Stimulated activated CD4-positive, alpha-beta T cell treated with anti-CD3 and anti-CD28 coated beads, Interleukin-4, amount 100 ng/mL, for 4 hours (primary cell): ENCODE measurements around the gene LTB4R.
A peak's percentile ranks its signal among the peaks of the same experiment; 100 is the strongest.

ENCODE experiments used
- DNase-seq, 2 experiments: peaks; one replicate each; pipeline ENCODE4 v3.0.0-alpha.2; 2020

LTB4R gene, protein sequence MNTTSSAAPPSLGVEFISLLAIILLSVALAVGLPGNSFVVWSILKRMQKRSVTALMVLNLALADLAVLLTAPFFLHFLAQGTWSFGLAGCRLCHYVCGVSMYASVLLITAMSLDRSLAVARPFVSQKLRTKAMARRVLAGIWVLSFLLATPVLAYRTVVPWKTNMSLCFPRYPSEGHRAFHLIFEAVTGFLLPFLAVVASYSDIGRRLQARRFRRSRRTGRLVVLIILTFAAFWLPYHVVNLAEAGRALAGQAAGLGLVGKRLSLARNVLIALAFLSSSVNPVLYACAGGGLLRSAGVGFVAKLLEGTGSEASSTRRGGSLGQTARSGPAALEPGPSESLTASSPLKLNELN

DNA sequence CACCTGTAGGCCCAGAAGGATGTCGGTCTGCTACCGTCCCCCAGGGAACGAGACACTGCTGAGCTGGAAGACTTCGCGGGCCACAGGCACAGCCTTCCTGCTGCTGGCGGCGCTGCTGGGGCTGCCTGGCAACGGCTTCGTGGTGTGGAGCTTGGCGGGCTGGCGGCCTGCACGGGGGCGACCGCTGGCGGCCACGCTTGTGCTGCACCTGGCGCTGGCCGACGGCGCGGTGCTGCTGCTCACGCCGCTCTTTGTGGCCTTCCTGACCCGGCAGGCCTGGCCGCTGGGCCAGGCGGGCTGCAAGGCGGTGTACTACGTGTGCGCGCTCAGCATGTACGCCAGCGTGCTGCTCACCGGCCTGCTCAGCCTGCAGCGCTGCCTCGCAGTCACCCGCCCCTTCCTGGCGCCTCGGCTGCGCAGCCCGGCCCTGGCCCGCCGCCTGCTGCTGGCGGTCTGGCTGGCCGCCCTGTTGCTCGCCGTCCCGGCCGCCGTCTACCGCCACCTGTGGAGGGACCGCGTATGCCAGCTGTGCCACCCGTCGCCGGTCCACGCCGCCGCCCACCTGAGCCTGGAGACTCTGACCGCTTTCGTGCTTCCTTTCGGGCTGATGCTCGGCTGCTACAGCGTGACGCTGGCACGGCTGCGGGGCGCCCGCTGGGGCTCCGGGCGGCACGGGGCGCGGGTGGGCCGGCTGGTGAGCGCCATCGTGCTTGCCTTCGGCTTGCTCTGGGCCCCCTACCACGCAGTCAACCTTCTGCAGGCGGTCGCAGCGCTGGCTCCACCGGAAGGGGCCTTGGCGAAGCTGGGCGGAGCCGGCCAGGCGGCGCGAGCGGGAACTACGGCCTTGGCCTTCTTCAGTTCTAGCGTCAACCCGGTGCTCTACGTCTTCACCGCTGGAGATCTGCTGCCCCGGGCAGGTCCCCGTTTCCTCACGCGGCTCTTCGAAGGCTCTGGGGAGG, at the start of gene LTB4R:
TSS of gene LTB4R (plus strand) at position 857 of the 959 bp plus-strand sequence. CDS start 4,150 bp downstream, outside the sequence.
- peak; percentile 51 to 52 for DNase-seq

DNA sequence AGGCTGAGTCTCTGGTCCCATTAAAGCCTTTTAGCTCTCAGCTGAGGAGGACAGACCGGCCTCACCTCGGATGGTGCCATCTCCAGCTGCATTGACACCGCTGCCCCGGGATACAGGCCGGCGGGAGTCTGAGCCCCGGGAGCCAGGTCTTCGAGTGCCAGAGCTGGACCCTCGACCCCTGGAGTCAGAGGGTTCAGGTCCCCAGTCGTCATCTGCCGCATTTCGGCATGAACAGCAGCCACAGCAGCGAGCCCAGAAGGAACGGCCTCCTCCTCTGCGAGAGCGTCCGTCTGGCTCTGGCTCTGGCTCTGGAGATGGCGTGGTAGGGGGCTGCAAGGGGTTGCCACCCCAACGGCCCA, 49.4 kb upstream of the LTB4R start:
- no peak for DNase-seq

DNA sequence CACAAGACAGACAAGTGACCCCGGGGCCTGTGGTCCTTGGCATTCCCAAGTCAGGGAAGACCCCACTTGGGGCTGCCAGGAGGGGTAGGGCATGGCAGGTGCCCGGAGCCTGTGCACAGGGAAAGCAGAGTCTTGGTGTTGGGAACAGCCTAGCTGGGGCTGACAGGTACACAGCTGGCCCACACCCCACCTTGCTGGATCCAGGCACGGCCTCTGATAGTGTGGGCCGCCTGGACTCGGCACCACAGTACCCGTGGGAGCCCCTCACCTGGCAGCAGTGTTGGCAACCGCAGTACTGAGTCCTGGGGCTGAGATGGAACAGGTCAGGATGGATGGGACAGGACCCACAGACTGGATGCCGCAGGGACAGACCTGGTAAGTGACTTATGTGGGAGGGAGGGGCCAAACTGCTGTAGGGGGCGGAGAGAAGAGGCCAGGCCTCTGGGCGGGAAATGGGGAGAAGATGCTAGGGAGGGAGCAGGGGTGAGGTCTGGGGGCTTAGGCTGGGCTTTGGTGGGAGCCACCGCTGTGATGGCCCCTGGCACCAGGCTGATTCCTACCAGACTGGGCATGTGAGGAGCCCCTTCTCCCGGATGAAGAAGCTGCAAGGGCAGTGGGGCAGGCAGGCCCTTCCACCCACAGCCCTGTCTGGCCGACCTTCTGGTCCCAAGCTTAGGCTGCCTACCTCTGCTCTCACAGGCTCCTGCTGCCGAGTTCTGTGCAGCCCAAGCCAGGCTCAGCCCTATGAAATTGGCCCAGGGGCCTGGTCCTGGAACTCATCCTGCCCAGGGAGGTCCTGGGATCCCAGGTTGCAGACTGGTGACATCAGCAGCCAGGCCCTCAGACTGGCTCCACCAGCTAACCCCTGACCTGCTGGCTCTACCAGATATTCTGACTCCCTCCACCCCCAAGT, 48.2 kb upstream of the LTB4R start, which contains the start of gene TGM1:
TSS of gene TGM1 (minus strand) at position 357 of the 913 bp plus-strand sequence. CDS start 825 bp downstream, outside the sequence.
- DNase-seq, result no peak

DNA sequence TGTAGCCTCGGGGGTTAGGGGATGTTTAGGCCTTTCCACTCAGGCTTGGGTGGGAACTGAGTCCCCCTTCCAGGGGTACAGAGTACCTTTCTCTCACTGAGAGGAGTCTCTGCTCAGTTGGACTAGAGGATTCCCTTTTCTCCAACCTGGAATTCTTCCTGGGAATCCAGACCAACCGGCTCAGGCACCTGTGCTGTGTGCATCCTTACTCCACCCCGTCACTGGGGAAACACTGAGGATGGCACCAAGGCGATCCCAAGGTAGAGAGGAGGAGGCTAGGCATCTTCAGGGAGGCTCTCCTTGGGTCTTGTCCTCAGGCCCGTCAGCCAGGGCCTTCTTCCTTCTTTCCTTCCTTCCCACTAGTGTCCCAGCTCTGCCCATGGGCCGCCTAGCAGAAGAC, 47.5 kb upstream of the LTB4R start:
- DNase-seq, result no peak

DNA sequence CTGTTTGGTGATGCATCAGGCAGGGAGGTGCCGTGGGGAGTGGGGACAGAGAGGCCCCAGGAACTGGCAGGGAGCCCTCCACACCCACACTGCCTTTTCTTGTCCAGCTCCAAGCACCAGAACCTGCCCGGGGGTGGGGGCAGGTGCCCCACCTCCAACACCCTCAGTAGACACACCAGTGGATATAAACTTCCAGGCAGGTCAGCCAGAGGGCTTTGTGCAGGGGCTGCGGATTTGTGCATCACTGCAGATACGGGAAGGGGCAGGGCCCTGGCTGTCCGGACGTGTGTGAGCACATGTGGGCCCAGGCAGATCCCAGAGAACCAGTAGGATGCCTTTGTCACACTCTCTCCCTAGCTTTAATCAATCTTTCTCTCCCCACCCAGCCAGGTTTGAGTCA, 47.0 kb upstream of the LTB4R start:
- DNase-seq, result no peak

DNA sequence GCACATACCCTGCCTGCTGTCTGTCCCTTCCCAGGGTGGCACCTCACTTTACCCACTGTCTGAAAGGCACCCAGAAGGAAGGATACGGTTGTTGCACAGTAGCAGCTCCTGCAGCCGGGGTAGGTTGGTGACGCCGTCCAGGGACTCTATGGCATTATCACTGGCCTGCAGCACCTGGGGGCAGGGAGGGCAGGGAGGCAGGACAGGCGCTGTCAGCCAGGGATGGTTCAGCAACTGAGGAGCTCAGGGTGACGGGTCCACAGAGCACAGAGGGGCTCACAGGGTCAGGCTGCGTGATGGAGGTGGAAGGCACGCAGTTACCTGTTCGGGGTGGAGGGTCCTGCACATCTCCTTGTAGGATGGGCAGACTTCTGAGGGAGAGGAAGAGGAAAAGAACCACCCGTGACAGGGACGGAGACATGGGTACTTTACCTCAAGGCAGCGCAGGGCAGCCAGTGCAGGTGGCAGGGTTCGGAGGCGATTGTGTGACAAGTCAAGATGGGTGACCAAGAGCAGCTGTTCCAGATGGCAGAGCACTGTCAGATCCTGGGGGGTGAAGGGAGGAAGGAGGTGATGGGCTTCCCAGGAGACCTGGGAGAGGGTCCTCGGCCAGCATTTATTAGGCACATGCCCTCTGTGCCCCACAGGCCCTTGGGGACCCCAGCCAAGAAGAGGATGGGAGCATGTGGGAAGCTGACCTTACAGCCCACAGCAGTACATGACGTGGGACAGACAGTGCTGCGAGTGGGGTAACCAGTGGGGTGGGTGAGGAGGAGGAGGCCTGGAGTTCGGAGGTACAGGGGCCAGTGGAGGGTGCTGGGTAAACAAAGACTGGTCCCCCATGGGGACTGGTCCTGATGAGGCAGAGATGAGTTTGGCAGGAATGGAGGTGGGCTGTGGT, 44.7 kb upstream of the LTB4R start:
- no peak for DNase-seq

DNA sequence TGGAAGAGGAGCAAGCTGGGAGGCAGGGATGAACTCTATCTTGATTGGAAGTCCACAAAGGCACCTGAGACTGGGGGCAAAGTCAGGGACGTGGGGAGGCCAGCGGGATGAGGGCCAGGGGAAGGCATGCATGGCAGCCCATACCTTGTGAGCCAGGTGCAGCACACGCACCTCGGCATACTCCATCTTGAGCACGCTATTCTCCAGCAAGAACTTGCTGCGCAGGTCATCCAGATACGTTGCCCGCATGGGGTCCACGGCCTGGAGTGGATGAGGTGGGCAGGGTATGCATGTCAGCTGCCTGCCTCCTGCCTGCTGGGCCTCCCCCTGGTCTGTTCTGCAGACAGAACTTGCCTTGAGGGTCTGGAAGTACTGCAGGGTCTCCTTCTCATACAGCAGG, 43.8 kb upstream of the LTB4R start:
- no peak for DNase-seq

DNA sequence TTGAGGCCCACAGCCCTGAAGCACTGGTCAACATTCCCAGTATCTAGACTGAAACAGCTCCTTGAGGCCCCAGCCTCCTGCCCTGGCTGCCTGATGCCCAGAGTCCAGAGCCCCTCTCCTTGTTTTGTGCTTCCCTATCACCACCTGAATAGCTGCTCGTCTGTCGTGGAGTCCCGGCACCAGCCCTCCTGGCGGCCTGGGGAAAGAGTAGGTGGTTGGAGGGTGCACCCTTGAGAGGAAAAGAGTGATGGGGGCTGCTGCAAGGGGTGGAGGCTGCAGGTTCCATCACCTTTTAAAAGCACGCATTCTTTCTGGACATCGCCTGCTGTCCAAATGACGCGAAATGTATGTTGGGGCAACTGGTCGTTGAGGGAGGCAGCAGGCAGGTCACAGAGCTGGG, 43.1 kb upstream of the LTB4R start:
- no peak for DNase-seq

DNA sequence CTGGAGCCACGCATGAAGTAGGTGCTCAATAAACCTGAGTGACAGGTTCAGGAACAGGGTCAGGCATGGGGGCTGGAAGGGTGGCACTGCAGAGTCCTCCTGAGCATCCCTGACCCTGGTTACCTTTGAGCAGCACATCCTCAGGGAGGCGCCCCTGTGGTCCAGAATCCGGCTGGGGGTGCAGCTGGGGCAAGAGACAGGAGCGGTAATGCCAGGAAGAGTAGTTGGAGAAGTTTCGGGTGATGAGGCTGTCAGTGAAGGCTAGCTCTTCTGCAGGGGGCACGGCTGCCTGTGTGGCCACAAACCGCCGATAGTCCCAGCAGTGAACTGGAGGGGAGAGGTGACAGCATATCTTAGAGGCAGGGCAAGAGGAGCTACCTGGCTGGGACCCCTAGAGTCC, 41.9 kb upstream of the LTB4R start:
- no peak for DNase-seq

DNA sequence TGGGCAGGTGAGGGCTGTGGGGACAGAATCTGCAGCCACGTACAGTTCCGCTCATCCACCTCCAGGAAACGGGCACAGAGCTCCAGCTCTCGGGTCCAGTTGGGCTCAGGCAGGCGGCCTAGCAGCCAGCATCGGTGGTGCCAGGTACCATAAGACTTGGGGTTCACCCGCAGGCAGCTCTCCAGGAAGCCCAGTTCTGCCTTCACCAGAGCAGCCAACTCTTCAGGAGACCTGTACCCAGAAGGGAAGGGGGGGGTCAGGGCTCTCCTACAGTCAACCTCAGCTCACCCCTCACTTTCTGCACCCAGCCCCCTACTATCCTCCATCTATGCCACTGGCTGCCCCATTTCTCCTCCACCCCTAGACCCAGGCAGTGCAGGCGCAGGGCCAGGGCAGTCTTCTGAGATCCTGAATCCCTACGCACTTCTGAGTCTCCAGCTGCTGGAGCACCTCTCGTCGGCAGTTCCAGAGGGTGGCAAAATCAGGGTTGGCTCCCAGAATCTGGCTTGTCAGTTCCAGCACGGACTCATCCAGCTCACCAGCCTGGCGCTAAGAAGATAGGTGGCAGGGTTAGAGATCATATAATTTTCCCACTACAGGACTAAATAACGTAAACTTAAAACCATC, 41.3 kb upstream of the LTB4R start:
- no peak for DNase-seq

DNA sequence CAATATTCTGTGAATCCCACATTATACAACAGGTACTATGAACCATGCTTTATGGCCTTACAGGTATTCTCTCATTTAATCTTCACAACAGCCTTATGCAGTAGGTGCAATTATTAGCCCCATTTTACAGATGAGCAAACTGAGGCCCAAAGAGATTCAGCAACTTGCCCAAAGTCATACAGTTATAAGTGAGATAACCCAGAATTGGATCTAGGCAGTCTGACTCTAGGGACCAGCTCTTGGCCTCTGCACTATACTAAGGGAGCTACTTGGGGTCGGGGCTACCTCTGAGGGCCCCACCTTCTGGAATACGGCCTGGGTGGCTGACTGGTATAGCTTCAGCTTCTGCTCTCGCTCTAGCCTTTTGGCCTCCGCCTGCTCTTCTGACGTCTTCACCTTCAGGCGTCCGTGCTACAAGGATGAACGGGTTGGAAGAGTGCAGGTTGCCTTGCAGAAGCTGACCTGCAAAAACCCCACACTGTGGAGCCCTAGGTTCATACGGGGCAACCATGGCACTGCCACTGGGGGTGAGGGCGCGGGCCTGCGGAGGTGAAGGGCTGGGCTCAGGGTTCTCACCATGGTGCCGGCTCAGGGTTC, 40.7 kb upstream of the LTB4R start:
- DNase-seq, result no peak

DNA sequence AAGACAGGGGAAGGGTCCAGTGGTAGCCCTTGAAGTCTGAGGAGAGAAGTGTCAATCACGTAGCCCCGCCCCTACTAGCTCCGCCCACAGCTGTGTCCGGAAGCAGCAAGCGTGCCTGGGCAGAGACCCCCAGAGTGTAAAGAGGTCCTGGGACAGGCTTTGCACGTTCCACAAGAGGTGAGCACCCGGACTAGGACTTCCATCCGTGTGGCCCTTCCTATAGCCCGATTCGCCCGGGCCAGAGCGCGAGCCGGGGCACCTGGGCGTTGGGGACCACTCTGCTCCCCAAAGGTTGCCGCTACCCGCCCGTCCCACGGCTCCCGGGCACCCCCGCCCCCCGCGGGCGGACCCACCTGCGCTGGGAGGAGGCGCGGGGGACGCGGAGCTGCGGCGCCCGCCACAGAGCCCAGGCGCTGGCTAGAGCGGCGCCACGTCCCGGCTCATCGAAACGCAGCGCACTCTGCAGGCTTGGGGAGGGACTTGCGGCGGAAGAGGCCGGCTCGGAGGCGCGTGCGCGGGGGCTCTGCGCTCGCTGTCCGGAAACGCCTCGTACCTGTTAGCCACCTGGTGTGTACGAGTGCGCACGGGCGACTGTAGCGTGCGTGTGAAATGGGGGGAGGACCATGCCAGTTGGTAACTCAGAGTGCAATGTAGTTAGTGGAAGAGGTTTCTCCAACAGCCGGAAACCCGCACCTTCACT, 40.0 kb upstream of the LTB4R start, which contains the start of gene RABGGTA:
TSS of gene RABGGTA (minus strand) at position 464 of the 700 bp plus-strand sequence. CDS start 482 bp downstream, outside the sequence.
- peak; percentile 84 to 92 for DNase-seq

DNA sequence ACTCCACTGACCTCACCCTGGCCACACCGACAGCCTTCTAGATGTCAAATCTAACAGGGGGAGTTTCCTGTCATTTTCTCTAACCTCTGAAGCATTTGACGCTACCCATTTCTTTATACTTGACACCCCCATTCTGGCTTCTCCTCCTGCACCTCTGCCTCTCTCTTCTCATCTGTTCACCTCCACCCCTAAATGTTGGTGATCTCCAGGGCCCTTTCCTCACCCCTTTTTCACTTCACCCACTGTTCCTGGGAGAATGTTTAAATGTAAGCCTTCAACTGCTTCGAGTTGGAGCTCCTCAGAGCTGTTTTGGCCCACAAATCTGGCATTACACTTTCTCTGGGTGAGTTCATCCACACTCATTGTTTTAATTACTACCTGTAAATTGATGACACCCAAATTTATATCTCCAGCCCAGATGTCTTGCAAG, 39.5 kb upstream of the LTB4R start:
- no peak for DNase-seq

DNA sequence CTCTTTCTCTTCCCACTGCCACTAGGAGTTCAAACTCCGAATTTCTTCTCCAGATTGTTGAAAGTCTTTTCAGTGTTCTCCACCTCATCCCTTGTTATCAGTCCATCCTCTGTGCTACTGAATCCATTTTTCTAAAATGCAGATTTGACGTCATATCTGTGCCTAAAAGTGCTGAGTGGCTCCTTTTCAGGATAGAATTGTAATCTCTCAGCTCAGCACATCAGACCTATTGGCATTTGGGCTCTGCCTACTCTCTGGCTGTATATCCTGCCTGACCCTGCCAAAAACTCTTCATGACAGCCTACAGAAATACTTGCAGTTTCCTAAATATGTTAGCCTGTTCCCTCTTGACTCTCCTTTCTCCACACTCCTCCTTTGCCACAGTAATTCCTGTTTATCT, 38.8 kb upstream of the LTB4R start:
- no peak for DNase-seq

DNA sequence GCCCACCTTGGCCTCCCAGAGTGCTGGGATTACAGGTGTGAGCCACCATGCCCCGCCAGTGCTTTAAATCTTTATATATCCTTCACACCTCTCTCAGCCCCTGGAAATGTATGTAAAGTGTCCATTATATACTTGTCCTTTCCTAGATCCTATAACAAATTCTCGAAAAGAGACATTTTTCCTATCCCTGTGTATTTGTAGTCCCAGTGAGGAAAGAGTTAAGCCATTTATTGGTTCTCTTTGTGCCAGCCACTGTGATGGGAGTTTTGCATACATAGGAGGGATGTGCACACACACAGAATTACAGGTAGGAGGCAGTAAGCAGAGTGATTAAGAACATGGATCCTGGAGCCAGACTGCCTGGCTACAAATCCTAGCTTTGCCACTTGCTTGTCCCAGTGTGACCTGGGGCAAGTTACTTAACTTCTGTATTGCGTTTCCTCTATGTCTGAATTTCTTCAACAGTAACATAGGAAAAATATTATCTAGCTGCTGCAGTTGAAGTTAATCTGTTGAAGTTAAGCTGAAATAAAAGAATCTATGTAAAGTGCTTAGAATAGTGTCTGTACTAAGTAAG, 37.8 kb upstream of the LTB4R start:
- DNase-seq, result no peak

DNA sequence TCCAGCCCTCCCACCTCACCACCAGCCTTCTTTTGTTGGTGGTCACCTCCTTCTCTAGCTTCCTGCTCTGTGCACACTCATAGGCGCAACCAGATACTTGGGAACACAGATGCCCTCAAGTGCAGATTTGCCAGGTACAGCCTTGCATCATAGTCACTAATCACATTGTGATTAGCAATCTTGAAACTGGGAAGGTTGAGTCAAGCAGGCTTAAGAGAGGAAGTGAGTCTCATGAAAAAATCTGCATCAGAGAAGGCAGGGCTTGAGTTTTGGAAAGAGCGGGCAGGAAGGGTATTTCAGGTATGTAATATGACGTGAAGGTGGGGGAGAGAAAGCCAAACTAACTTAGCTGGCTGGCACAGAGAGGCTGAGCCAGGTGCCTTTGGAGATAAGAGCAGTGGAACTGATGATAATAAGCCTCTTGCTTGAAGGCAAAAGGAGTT, 37.2 kb upstream of the LTB4R start:
- DNase-seq, result peak; percentile 29 to 72

DNA sequence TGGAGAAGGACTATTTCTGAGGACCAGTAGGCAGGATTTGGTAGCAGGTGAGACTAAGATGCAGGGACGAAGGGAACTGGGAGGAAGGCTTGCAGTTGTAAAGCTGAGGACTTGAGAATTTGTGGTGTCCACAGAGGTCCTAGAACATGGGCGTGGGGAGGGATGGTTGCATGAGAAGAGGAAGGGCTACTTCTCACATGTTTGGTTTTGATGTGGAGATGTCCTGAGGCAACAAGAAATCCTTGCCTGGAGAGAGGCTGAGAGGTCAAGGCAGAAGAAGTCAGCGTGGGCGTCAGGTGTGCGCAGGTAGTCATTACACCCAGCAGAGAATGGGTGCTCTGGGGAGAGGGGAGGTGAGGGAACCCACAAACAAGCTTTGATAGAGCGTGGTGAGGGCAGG, 34.2 kb upstream of the LTB4R start:
- no peak for DNase-seq

DNA sequence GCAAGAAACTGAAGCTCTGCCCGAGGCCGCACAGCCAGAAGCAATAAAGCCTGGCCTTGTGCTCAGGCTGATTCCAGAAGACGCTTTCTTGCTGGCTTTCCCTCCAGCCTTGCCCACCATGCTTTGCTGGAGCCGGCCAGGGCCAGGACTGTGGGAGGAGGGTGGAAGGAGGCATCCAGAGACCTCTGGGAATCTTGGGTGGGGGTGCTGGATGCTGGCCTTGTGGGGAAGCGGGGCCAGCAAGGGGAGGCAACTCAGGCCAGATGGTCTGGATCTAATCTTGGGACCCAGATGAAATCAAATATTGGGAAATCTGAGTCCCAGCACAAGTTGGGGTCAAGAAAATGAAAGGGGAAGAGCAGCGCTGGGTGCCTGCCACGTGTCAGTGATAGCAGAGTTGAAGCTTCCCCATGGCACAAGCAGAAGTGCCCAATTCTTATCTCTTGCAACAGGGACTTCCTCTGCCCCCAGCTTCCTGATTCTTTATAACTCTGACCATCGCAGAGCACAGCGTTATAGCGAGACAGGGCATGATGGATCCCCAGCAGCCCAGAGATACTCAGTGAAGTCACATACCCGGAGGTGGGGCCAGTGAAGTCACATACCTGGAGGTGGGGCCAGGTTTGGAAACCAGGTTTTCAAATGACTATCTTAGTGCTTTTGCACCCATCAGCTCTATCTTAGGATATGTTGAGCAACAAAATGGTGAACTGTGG, 33.5 kb upstream of the LTB4R start:
- peak in 1 of 2 experiments; percentile 20 for DNase-seq

DNA sequence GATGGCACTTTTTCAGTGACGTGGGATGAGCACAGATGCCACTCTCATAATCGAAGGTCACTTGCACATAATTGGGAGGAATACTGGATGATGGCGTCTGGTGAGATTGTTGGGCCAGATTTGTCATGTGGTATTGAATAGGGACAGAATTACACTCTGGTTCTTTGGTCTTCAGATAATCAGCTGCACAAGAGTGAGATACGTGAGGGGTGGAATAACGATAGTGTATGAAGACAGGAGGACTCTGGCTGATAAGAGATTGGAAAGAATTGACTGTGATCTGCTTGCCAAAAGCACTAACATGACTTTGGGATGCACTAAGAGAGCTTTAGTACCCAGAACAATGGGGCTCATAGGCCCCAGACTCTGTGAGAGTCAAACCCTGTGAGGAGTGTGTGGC, 32.9 kb upstream of the LTB4R start:
- DNase-seq, result no peak
